Stomach smooth muscle (tissue), 2 donors: Measurements from ENCODE around the gene KCNJ1.

Experiments used
- H3K27ac ChIP-seq: one replicate; pipeline ENCODE4 v1.7.0; 2013; ENCODE audit warnings: mild to moderate bottlenecking, low read length, inconsistent platforms
- H3K27me3 ChIP-seq, 2 donors: one replicate each; pipeline ENCODE4 v1.7.0; 2013; ENCODE audit warnings: low read length in 2 of 2; ENCODE audit not compliant: insufficient read depth in 2 of 2, control insufficient read depth in 1 of 2
- H3K36me3 ChIP-seq, 2 donors: one replicate each; pipeline ENCODE4 v1.7.0; 2013; ENCODE audit warnings: low read length in 2 of 2; ENCODE audit not compliant: control insufficient read depth in 2 of 2, insufficient read depth in 2 of 2
- H3K4me1 ChIP-seq: one replicate; pipeline ENCODE4 v1.7.0; 2013; ENCODE audit warnings: low read length; ENCODE audit not compliant: control insufficient read depth, insufficient read depth
- H3K4me3 ChIP-seq, 2 donors: one replicate each; pipeline ENCODE4 v1.7.0; 2013; ENCODE audit warnings: low read length in 2 of 2
- H3K9ac ChIP-seq, 2 donors: one replicate each; pipeline ENCODE4 v1.7.0; 2013; ENCODE audit warnings: low read length in 2 of 2, mild to moderate bottlenecking in 1 of 2
- H3K9me3 ChIP-seq, 2 donors: one replicate each; pipeline ENCODE4 v1.7.0; 2013; ENCODE audit warnings: low read length in 2 of 2; ENCODE audit not compliant: control insufficient read depth in 2 of 2
- donor health status: healthy.
- donor health status: Pancreatic carcinoma.

Gene KCNJ1

GRCh38 chr11:128908391-128909246 lies 41.5 kb upstream of the KCNJ1 start:
- no peak overlapping the region for H3K27ac ChIP-seq
- no peak overlapping the region for H3K9ac ChIP-seq

GRCh38 chr11:128907585-128907984 lies 40.5 kb upstream of the KCNJ1 start:
- Histone ChIP-seq H3K27ac (no peak overlapping the region), H3K4me3 (no peak overlapping the region), H3K36me3 (no peaks in the 10 kb centered on the region), H3K4me1 (peaks cover 14% of the 10 kb centered on the region), H3K9me3 (no peaks in the 10 kb centered on the region), H3K9ac (no peak overlapping the region), H3K27me3 (peaks cover 15 to 34% of the 10 kb centered on the region in 2 donors)

More at GRCh38 chr11:128908391-128909246, 41.5 kb upstream of the KCNJ1 start:
- H3K4me3 ChIP-seq, result no peak overlapping the region
- no peaks in the 10 kb centered on the region for H3K9me3 ChIP-seq
- peaks cover 14% of the 10 kb centered on the region for H3K4me1 ChIP-seq
- peaks cover 15 to 34% of the 10 kb centered on the region in 2 donors for H3K27me3 ChIP-seq
- H3K36me3 ChIP-seq, result no peaks in the 10 kb centered on the region

- Histone ChIP-seq H3K27ac (no peak overlapping the region), H3K36me3 (no peaks in the 10 kb centered on the region), H3K4me3 (peak overlapping the region; percentile 54 to 69), H3K4me1 (peaks cover 14% of the 10 kb centered on the region), H3K27me3 (peaks cover 13 to 28% of the 10 kb centered on the region in 2 donors), H3K9ac (peak overlapping the region in 1 of 2 donors; percentile 29), H3K9me3 (no peaks in the 10 kb centered on the region)
Measured at GRCh38 chr11:128906185-128907050, 39.3 kb upstream of the KCNJ1 start.

- H3K27me3 ChIP-seq, result peaks cover 13 to 23% of the 10 kb centered on the region in 2 donors
- no peaks in the 10 kb centered on the region for H3K9me3 ChIP-seq
- peak overlapping the region; percentile 54 to 69 for H3K4me3 ChIP-seq
- H3K4me1 ChIP-seq, result peaks cover 14% of the 10 kb centered on the region
- H3K27ac ChIP-seq, result no peak overlapping the region
- H3K9ac ChIP-seq, result no peak overlapping the region
- H3K36me3 ChIP-seq, result no peaks in the 10 kb centered on the region
Measured at GRCh38 chr11:128905345-128906184, 38.5 kb upstream of the KCNJ1 start.

- peaks cover 13 to 23% of the 10 kb centered on the region in 2 donors for H3K27me3 ChIP-seq
- H3K9ac ChIP-seq, result no peak overlapping the region
- H3K36me3 ChIP-seq, result no peaks in the 10 kb centered on the region
- H3K27ac ChIP-seq, result no peak overlapping the region
- peak overlapping the region; percentile 54 to 69 for H3K4me3 ChIP-seq
- no peaks in the 10 kb centered on the region for H3K9me3 ChIP-seq
- H3K4me1 ChIP-seq, result peaks cover 14% of the 10 kb centered on the region
Measured at GRCh38 chr11:128904656-128905344, 37.7 kb upstream of the KCNJ1 start.

- Histone ChIP-seq H3K4me3 (no peak overlapping the region), H3K9me3 (no peaks in the 10 kb centered on the region), H3K36me3 (no peaks in the 10 kb centered on the region), H3K9ac (no peak overlapping the region), H3K27ac (no peak overlapping the region), H3K27me3 (peaks cover 13 to 21% of the 10 kb centered on the region in 2 donors), H3K4me1 (peaks cover 14% of the 10 kb centered on the region)
Measured at GRCh38 chr11:128904303-128904655, 37.2 kb upstream of the KCNJ1 start.

GRCh38 chr11:128903248-128904061 lies 36.4 kb upstream of the KCNJ1 start:
- peaks cover 14% of the 10 kb centered on the region for H3K4me1 ChIP-seq
- H3K9ac ChIP-seq, result no peak overlapping the region
- no peaks in the 10 kb centered on the region for H3K36me3 ChIP-seq
- H3K27ac ChIP-seq, result no peak overlapping the region
- H3K4me3 ChIP-seq, result no peak overlapping the region
- H3K27me3 ChIP-seq, result peaks cover 13 to 16% of the 10 kb centered on the region in 2 donors
- H3K9me3 ChIP-seq, result no peaks in the 10 kb centered on the region

- no peaks in the 10 kb centered on the region for H3K36me3 ChIP-seq
- peaks cover 14% of the 10 kb centered on the region for H3K4me1 ChIP-seq
- peaks cover 11 to 14% of the 10 kb centered on the region in 2 donors for H3K27me3 ChIP-seq
- H3K9me3 ChIP-seq, result no peaks in the 10 kb centered on the region
- H3K27ac ChIP-seq, result no peak overlapping the region
- H3K9ac ChIP-seq, result no peak overlapping the region
- no peak overlapping the region for H3K4me3 ChIP-seq
Measured at GRCh38 chr11:128902515-128903066, 35.5 kb upstream of the KCNJ1 start.
